Tongue (tissue), 2 donors: ENCODE measurements around the gene KLHL18. TPM values are rescaled to one million over a fixed set of nuclear protein-coding genes. Genes with fewer than 3 reads are reported as not detected.
A peak's percentile ranks its signal among the peaks of the same experiment; 100 is the strongest.
"Not testable (repeated sequence)": the region's sequence is repeated elsewhere in the genome, so short reads cannot be mapped to it uniquely, and the experiment has no call there.

Experiments used
- DNase-seq: peaks from one replicate; pipeline ENCODE4 v3.0.0-alpha.2; 2015
- total RNA-seq: library from RNA; depleted of rRNA; stranded (reverse); fragments of >200 nt; gene quantifications from one replicate; pipeline ENCODE4 v1.2.3, GENCODE V29; 2014

KLHL18 gene
- total RNA-seq, 1 donor from 2014 or later: 16.6 TPM

DNA sequence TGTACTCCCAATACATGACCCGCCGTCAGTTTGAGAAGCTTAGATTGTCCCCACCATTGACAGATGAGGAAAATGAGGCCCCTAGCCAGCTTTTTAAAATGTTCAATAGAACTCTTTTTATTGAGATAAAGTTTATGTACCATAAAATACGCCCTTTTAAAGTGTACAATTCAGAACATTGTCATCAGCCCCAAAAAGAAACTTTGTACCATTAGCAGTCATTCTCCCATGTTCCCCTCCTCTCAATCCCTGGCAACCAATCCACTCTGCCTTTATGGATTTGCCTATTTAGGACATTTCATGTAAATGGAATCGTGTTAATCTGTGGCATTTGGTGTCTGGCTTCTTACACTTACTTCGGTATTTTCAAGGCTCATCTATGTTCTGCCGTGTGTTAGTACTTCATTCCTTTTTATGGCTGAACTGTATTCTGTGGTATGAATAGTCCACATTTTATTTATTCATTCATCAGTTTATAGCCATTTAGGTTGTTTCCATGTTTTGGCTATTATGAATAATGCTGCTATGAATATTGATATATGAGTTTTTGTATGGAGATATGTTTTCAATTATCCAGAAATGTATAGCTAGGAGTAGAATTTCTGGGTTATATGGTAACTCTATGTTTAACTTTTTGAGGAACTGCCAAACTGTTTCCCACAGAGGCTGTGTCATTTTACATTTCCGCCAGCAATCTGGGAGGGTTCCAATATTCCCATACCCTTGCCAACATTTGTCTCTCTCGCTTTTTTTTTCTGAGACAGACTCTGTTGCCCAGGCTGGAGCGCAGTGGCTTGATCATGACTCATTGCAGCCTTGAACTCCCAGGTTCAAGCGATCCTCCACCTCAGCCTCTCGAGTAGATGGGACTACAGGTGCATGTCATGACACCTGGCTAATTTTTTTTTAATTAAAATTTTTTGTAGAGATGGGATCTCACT is 82.7 kb downstream of the KLHL18 start:
- DNase-seq: peak; percentile 75

DNA sequence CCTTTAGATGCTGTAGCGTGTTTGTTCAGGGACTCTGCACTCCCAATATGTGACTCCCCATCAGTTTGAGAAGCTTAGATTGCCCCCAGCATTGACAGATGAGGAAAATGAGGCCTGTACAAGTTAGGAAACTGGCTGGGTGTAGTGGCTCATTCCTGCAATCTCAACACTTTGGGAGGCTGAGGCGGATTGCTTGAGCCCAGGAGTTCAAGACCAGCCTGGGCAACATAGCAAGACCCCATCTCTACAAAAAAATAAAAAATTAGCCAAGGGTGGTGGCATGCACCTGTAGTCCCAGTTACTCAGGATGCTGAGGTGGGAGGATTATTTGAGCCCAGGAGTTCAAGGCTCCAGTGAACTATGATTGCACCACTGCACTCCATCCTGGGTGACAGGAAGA is 84.1 kb downstream of the KLHL18 start:
- DNase-seq: no peak

DNA sequence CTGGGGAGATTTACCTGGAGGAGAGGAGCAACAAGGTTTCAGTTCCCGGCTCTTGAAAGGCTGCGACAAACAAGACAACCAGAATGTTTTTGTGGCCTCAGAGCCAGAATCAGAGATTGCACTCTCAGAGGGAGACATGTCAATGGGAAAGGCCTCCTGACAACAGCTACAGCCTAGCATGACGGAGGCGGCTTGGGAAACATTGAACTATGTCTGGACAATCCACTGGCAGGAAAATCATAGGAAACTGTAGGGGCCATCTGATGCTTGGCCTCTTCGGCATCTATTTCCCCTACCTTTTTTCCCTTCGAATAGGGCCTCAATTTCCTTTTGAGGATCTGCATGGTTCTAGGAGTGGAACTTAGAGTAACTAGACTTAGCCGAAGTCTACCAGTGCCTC is 84.9 kb downstream of the KLHL18 start:
- no peak for DNase-seq

DNA sequence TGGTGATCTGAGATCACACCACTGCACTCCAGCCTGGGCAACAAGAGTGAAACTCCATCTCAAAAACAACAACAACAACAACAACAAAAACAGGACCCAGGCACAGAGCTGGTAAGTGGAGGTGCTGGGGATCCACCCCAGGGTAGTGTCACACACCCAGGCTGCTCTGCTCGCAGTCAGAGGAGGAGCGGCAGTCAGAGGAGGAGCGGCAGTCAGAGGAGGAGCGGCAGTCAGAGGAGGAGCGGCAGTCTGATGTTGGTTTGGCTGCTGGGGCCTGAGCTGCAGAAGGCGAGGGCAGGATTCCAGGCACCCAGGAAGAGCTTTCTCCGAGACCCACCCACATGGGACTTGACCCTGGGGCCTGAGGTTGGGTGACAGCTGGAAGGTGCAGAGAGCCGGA is 87.3 kb downstream of the KLHL18 start:
- not testable (repeated sequence) for DNase-seq

DNA sequence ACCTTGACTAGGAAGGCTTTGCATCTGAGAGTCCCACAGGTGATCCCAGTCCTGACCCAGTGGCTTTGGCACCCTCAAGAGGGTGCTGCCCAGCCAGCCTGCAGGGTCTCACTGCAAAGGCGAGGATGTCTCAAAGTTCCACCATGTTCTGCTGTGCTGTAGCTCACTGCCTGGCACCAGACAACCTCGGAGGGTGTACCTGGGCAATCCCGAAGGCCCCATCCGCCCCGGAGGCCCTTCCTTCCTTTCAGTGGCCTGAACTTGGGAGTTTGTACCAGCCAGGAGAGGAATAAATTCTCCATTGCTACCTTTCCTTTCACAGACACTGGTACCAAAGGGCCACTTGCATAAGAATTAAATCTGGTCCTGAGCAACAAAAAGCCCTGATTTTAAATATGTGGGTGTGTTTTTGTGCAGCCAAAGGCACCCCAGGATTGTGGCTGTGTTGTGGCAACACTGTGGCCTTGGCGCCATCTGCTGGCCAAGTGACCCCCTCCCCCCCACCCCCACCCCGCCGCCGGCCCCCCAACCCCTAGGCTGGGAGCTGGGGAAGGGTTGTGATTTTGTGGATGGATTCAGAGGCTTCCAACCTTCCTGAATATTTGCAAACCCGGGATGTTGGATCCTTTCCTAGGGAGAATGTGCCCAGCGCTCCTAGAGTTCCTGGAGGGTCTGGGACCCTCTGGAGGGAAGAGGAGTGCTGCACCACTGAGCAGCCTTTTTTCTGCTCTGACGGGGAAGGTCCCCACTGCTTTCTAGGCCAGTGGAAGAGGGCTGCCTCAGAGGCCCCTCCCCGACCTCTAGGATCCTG is 88.3 kb downstream of the KLHL18 start:
- no peak for DNase-seq

DNA sequence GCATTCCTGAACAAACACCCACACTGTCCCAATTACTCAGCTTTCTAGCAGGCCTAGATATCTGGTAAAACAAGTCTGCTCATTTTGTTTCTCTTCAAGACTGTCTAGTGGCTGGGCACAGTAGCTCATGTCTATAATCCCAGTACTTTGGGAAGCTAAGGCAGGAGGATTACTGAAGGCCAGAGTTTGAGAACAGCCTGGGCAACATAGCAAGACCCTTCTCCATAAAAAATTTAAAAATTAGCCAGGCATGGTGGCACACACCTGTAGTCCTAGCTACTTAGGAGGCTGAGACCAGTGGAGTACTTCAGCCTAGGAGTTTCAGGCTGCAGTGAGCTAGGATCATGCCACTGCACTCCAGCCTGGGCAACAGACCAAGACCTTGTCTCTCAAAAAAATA is 91.8 kb downstream of the KLHL18 start:
- DNase-seq: no peak

DNA sequence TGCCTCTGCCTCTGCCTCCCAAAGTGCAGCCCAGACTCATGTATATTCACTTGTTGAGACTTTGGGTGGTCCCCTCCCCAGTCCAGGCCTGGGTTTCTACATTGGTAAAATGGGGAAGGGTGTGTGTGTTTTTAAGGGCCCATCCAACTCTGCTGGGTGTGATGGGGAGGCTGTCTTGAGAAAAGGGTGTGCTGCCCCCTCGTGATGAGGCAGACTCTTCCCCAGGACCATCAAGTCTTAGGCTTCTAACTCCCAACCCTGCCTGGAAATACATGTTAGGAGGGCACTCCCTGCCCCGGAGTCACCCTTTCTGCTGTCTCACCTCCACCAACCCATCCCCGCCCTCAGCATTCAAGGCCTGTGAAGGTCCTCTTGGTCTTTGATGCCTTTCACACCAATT is 93.6 kb downstream of the KLHL18 start:
- DNase-seq: no peak

DNA sequence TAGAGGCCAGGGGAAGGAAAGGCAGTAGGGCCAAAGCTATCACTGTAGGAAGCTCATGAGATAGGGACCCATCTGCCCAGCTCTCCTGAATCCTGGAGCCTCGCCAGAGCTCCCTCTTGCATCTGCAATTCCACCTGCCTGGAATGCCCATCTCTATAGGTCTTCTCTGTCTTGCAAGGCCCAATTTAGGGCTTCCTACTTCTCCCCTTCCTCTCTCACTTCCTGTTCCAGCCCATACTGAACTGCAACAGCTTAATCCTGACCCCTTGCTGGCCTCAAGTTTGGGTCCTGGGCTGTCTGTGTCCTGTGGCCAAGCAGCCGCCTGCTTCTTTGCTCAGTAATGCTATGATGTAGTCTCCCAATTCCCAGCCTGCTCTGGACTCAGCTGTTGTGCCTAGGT is 94.4 kb downstream of the KLHL18 start:
- DNase-seq: no peak

DNA sequence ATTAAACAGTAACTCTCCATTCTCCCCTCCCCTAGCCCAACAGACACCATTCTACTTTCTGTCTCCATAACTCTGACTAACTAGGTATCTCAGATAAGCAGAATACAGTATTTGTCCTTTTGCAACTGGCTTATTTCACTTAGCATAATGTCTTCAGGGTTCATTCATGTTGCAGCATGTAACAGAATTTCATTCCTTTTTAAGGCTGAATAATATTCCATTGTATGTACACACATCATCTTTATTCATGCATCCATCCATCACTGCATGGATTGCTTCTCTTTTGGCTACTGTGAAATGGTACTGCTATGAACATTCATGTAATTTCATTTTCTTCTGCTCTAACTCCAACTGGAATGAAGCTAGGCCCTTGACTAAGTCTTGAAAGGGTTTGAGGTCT is 96.1 kb downstream of the KLHL18 start:
- no peak for DNase-seq

DNA sequence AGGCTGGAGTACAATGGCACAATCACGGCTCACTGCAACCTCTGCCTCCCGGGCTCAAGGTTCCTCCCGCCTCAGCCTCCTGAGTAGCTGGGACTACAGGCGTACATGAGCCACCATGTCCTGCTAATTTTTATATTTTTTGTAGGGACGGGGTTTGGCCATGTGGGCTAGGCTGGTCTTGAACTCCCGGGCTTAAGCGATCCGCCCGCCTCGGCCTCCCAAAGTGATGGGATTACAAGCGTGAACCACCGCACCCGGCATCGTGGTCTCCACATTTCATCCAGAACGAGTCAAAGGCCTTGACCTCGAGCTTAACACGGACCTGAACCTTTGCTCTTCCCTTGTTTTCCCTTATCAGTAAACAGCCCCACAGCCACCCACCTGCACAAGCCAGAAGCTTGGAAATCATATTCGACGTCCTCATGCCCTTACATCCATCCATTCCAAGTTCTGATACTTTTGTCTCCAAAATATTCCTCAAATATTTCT is 96.7 kb downstream of the KLHL18 start:
- DNase-seq: no peak

DNA sequence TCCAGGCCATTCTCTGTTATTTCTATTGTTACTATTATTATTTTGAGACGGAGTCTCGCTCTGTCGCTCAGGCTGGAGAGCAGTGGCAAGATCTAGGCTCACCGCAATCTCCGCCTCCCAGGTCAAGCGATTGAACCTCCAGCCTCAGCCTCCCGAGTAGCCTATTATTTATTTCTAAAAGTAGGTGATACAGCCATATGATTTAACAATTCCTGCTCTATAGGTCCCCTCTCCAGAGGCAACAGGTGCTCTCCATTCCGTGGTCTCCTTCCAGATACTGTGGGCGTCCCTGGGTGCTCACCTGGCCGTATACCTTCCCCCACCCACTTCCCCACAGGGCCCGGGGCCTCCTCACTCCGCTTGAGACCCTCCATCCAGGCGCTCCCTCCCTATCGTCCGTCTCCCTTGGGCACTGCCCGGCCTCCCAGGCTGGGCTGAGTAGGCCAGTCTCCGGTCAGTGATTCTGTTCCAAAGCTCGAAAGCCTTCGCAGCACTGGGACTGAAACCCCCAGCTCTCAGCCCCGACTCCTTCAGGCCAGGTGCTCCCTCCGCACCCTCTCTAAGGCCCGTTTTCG is 97.4 kb downstream of the KLHL18 start:
- DNase-seq: no peak

DNA sequence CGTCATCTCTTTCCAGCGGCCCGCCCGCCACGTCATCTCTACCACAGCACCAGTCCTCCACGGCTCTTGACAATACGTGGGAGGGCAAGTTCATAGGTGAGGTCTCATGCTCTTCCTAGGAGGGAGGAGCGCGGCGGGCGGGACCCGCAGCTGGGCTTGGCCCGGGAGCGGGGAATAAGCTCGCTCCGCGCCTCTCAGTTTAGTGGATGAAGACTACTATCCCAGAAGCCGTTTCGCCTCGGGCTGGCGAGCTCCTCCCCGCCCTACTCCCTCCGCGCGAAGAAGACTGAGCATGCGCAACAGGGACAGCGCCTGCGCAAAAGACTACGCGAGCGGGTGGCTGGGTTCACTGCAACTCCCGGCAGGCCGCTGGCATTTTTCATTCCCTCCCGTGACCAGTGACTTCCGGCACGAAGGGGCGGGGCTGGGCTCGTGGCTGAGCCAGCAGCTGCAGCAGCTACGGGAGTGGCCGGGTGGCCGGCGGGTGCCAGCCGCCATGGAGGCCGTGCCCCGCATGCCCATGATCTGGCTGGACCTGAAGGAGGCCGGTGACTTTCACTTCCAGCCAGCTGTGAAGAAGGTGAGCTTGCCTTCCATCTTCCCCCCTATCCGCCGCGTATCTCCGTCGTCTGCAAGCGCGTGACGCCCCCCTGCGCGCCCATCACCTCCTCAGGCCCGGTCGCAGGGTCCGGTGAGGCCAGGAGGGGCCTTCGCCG is 98.0 kb downstream of the KLHL18 start, which contains the start of gene PTPN23:
Gene PTPN23 (plus strand): TSS at position 421 of the 716 bp plus-strand sequence. CDS start 76 bp downstream, at position 497.
- DNase-seq: peak; percentile 100

DNA sequence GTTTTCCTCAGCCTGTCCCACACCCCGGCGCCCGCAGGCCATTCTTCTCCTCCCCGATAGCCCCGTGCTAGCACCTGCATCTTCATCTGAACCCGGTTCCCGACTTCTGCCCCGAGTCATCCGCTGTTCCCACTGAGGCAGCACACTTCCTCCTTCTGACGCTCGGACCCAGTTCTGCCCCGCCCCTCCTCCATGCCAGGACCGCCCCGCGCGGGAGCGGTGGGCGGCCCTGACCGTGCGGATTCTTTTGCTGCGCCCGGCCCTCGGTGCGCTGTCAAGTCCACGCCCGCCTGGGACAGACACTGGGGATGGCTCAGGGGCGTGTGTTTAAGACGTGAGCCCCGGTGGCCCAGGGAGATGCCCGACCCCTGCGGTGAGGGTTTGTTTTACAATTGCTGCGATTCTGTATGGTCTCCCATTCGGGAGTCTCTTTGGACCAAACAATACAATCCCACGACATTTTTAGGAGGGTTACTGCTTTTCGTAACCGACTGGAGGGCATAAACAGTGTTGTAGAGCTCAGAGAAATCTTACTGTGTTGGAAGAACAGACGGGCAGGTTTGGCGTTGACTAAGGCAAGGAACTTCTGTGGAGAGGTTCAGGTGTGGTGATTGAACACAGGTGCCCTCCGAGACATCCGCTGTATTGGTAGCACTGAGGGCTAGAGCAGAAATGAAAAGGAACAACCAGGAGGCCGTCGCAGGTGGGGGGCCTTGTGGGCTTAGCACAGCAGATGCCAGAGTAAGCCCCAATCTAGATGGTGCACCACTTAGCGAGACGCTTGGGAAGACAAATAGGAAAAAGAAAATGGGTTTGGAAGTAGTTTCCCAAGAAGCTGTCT is 98.8 kb downstream of the KLHL18 start:
- DNase-seq: peak; percentile 94

DNA sequence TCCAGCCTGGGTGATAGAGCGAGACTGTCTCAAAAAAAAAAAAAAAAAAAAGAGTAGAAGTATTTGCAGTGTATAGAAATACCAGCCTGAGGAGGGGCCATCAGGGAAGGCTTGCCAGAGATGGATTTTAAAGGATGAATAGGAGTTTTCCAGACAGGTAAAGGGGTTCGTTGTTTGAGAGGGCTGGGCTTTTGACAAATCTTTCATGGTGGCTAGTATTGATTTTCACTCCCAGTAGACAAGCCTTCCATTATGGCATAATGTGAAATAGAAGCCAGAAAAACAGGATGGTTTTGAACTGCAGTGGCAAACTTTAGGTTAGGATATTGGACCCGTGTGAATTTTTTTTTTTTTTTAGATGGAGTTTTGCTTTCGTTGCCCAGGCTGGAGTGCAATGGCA is 101.7 kb downstream of the KLHL18 start:
- no peak for DNase-seq

DNA sequence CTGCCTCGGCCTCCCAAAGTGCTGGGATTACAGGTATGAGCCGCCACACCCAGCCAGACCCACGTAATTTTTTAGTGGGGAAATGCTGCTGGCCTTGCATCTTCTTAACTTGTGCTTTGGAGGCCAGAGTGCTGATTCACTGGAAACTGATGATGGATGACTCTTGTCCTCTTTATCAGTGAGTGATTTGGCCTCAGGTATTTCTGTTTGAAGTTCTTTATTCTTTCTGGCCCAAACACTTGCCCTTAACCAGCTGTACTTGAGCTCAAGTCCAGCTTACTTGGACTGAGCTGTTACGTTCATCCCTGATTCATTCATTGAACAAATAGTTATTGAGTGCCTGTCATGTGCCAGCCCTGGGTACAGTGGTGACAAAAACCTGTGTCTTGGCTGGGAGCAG is 102.3 kb downstream of the KLHL18 start:
- no peak for DNase-seq

DNA sequence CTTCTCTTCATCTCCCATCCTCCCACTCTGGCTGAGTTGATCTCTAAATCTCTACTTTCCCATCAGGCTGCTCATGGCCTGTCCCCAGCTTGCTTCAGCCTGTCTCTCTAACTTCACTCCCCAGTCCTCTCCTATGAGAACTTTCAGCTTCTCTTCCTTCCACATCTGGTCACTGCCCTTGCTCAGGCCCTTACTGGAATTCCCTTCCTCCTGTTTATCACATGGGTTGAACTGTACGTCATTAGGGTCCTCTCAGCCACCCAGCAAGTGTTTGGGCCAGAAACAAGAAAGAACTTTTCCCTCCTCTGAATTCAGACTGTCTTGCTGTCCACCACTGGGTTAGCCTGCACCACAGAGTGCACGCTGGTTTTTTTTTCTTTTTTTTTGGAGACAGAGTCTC is 103.1 kb downstream of the KLHL18 start:
- DNase-seq: no peak

DNA sequence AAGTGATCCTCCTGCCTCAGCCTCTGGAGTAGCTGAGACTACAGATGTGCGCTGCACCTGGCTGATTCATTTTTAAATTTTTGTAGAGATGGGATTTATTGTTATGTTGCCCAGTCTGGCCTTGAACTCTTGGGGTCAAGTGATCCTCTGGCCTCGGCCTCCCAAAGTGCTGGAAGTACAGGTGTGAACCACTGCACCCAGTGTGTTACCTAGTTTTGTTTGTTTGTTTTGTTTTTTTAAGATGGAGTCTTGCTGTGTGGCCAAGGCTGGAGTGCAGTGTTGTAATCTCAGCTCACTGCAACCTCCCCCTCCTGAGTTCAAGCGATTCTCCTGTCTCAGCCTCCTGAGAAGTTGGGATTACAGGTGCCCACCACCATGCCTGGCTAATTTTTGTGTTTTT is 110.2 kb downstream of the KLHL18 start:
- no peak for DNase-seq

DNA sequence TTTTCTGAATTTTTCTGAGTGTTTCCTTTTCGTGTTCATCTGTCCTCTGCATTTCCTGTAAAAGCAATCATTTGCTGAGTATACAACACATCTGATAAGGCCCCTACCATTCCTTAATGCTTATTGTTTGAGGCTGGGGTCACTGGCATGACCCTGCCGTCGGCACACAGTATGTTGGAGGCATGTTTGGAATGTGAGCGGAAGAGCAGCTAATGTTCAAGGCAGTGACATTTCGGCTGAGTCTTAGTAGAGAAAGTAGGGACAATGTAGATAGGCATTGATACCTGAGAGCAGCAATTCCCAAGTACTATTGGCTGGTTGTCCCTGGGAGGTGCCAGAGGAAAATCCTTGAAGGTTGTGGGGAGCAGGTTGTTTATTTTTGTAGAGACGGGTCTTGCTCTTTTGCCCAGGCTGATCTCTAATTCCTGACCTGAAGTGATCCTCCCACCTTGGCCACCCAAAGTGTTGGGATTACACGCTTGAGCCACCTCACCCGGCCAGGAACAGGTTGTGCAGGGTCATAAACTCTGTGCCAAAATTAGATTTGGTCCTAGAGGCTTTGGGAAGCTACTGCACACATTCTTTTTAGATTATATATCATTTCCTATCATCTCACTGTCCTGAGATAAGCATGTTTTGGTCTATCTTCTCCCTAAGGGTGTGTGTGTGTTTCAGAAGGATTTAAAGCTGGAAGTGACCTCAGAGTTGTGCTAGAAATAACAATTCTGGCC is 111.6 kb downstream of the KLHL18 start:
- no peak for DNase-seq

DNA sequence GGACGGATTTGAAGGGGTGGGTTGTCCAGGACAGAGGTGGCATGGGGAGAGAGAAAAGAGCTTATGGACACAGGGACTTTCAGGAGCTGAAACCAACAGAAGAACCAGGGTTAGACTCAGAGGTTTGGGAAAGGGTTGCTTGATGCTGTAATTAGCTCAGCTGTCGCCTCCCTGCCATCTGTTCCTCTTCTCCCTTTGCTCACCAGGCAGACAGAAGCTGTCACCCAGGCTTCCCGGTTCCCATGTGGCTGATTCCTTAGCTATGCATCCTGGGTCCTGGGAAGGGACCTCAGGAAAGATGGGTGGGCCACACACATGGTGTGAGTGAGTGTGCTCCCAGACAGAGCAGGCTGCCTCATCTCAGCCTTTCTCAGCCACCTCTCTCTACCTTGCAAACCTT is 112.1 kb downstream of the KLHL18 start:
- peak; percentile 64 for DNase-seq
